ENCODE data around the gene CPXM2. TPM values are rescaled to one million over a fixed set of nuclear protein-coding genes. Genes with fewer than 3 reads are reported as not detected.

The CPXM2 gene
- total and polyA plus RNA-seq, 9 of the 15 experiments (the other 6 are each of a cell fraction or from before 2014, with no cell fraction given) = not detected

- CTCF ChIA-PET (ENCODE audit: low intra/inter-chr PET ratio) = no interaction called here
- H2AFZ ChIP-seq (ENCODE audit: low read depth, low read length) = no peak overlapping the region
- no peaks in the 10 kb centered on the region for H3K79me2 ChIP-seq (ENCODE audit: control insufficient read depth, insufficient read depth, low read length)
- H3K36me3 ChIP-seq (ENCODE audit: control insufficient read depth, insufficient read depth, low read length) = no peaks in the 10 kb centered on the region
- DNase-seq (ENCODE audit: extremely low read depth in 1 of 4, low spot score in 3 of 4) (no peak), FAIRE-seq (no peak), ATAC-seq (no peak)
- no peaks in the 10 kb centered on the region for H3K9me1 ChIP-seq (ENCODE audit: control insufficient read depth, insufficient read depth, low read length)
- no peaks in the 10 kb centered on the region; a peak in 1 of 5 replicates for H3K4me1 ChIP-seq (replicated peaks in 1 of 2; ENCODE audit: control insufficient read depth in 2 of 2, insufficient read depth in 2 of 2, low read length in 2 of 2)
- H4K20me1 ChIP-seq (replicated peaks; ENCODE audit: control insufficient read depth, insufficient read depth, low read length) = no peaks in the 10 kb centered on the region
- in situ Hi-C loops (cut with MboI) (no loop called here), intact Hi-C loops (cut with micrococcal nuclease) (no loop called here)
- H3K4me3 ChIP-seq = no peak overlapping the region
- H3K9ac ChIP-seq (ENCODE audit: insufficient read depth in 1 of 2, low read depth in 2 of 2, low read length in 2 of 2) = no peak overlapping the region
- H3K9me3 ChIP-seq (replicated peaks; ENCODE audit: control insufficient read depth, insufficient read depth, low read depth, low read length) = no peaks in the 10 kb centered on the region
- peaks cover 0 to 11% of the 10 kb centered on the region in 2 experiments; a peak in 1 of 5 replicates for H3K27me3 ChIP-seq (ENCODE audit: control insufficient read depth in 2 of 2, insufficient read depth in 2 of 2, low read length in 2 of 2)
- H3K4me2 ChIP-seq (ENCODE audit: insufficient read depth, low read length) = no peak overlapping the region
- BruUV-seq (replicated peaks) = no TSS peak
- H3K27ac ChIP-seq (ENCODE audit: extremely low read depth, low read depth, low read length) = no peak overlapping the region
- POLR2A ChIA-PET = no interaction called here
- TF ChIP-seq WHSC1 (IDR thresholded peaks at IDR 0.05; ENCODE audit: low read length) (no peak), KDM2B (CRISPR knock-in tag; IDR thresholded peaks at IDR 0.05) (no peak), MXD1 (CRISPR knock-in tag; IDR thresholded peaks at IDR 0.05; ENCODE audit: borderline replicate concordance, poor library complexity, severe bottlenecking) (no peak), ZBTB5 (IDR thresholded peaks at IDR 0.05) (no peak), ZNF561 (CRISPR knock-in tag; conservative IDR thresholded peaks at IDR 0.05) (no peak)
- 1% methylated on average over 7 of the region's 7 CpGs for WGBS (ENCODE audit: insufficient coverage, low coverage, missing lambda C conversion rate)
These were observed 39.1 kb downstream of the CPXM2 start for GRCh38 chr10:123852411-123852951.

All from K562 (cell line).